ENCODE results near the gene FHIT. TPM values are rescaled to one million over a fixed set of nuclear protein-coding genes. Genes with fewer than 3 reads are reported as not detected.

The FHIT gene
- total and polyA plus RNA-seq, 11 donors, result 4.2 to 26.8 (median 16.5) TPM

- DNase-seq (no peak), ATAC-seq (no peak)
- no peaks in the 10 kb centered on the region for H3K36me3 ChIP-seq
- no peak for TF ChIP-seq POLR2A (IDR thresholded peaks at IDR 0.05)
- TF ChIP-seq CTCF (IDR thresholded peaks at IDR 0.05), result no peak
- no peaks in the 10 kb centered on the region for H3K4me1 ChIP-seq
- no peaks in the 10 kb centered on the region for H3K9me3 ChIP-seq
- no peak overlapping the region for H3K4me3 ChIP-seq
- no peak overlapping the region for H3K27ac ChIP-seq
- intact Hi-C loops (cut with DNase I), result no loop called here
- 87 to 91% (median 88%) methylated on average over 6 of the region's 6 CpGs for WGBS, 4 donors
- no peaks in the 10 kb centered on the region for H3K27me3 ChIP-seq
Observed at GRCh38 chr3:59798372-59799086, 1452.7 kb downstream of the FHIT start.

GRCh38 chr3:59797533-59797932 is 1453.7 kb downstream of the FHIT start:
- H3K4me1 ChIP-seq, result no peaks in the 10 kb centered on the region
- no peaks in the 10 kb centered on the region for H3K36me3 ChIP-seq
- no peaks in the 10 kb centered on the region for H3K27me3 ChIP-seq
- 89 to 95% (median 93%) methylated on average over 5 of the region's 5 CpGs for WGBS, 4 donors
- DNase-seq (no peak), ATAC-seq (no peak)
- no peak overlapping the region for H3K27ac ChIP-seq
- H3K9me3 ChIP-seq, result no peaks in the 10 kb centered on the region
- H3K4me3 ChIP-seq, result no peak overlapping the region
- TF ChIP-seq POLR2A (IDR thresholded peaks at IDR 0.05) (no peak), CTCF (IDR thresholded peaks at IDR 0.05) (no peak)
- intact Hi-C loops (cut with DNase I), result no loop called here

DNA sequence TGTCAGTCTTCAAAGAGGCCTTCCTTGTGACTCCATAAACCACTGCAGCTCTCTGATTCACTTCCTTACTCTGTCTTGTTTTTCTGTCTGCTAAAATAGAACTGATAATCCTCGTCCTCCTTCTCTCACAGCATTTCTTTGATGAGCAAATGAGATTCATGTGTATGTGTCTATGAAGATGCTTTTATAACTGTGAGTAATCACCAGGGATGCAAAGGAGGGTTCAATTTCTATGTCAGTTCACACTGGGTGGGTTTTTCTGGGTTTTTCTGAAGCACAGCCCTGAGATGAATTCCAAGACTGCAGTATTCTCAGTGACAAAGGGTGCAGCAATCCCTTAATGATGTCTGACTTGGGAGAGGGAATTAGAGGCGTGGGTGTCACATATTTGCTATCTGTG is 1454.8 kb downstream of the FHIT start:
- no peaks in the 10 kb centered on the region for H3K9me3 ChIP-seq
- ATAC-seq, result no peak
- H3K27me3 ChIP-seq, result no peaks in the 10 kb centered on the region
- no peaks in the 10 kb centered on the region for H3K36me3 ChIP-seq
- 62 to 70% (median 67%) methylated on average over 2 of the region's 2 CpGs for WGBS, 4 donors
- no peak for TF ChIP-seq CTCF (IDR thresholded peaks at IDR 0.05)
- no peak for TF ChIP-seq POLR2A (IDR thresholded peaks at IDR 0.05)
- no peaks in the 10 kb centered on the region for H3K4me1 ChIP-seq
- no peak overlapping the region for H3K27ac ChIP-seq
- H3K4me3 ChIP-seq, result no peak overlapping the region
- DNase-seq, result no peak
- intact Hi-C loops (cut with DNase I), result no loop called here

GRCh38 chr3:59795756-59796155 is 1455.5 kb downstream of the FHIT start:
- Histone ChIP-seq H3K27ac (no peak overlapping the region), H3K27me3 (no peaks in the 10 kb centered on the region), H3K9me3 (no peaks in the 10 kb centered on the region), H3K36me3 (no peaks in the 10 kb centered on the region), H3K4me3 (no peak overlapping the region), H3K4me1 (peaks cover 0 to 1% (median 0%) of the 10 kb centered on the region in 12 donors)
- 91 to 95% (median 94%) methylated on average over 7 of the region's 7 CpGs for WGBS, 4 donors
- intact Hi-C loops (cut with DNase I), result no loop called here
- no peak for DNase-seq
- no peak for TF ChIP-seq POLR2A (IDR thresholded peaks at IDR 0.05)
- TF ChIP-seq CTCF (IDR thresholded peaks at IDR 0.05), result no peak
- no peak for ATAC-seq
